GM12865 (cell line): ENCODE data around the gene KCTD16.

Source experiments
- DNase-seq: peaks from one replicate; pipeline ENCODE4 v3.0.0; 2010; ENCODE audit warnings: low read depth
- H3K4me3 ChIP-seq: 2 replicates; pipeline ENCODE4 v1.5.1; 2011; ENCODE audit warnings: mild to moderate bottlenecking, low read depth, low read length, control low read depth
- TF ChIP-seq, protein P1 (sequence below): IDR thresholded peaks from 2 replicates; pipeline ENCODE4 v1.5.1; 2011; ENCODE audit warnings: low read length, control low read depth, low read depth, inconsistent platforms; ENCODE audit not compliant: insufficient read depth; ENCODE audit errors: missing control alignments

Gene KCTD16

DNA sequence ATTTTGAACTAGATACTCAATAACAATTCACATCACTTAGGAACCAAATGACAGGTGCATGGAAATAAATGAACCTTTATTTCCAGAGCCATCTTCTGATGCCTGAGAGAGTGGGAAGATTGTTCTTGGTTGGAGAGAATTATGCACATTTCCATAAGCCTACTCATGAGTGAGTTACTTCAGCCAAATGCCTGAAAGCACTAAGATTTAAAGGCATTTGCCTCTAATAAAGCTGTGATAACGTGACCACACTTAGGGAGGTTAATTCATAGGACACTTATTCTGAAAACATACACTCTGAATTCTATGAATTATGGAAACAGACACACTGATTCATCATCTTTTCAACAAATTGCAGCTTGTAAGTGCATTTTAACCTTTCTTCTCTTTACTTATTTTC, 40.0 kb downstream of the KCTD16 start:
- TF ChIP-seq, protein P1, sequence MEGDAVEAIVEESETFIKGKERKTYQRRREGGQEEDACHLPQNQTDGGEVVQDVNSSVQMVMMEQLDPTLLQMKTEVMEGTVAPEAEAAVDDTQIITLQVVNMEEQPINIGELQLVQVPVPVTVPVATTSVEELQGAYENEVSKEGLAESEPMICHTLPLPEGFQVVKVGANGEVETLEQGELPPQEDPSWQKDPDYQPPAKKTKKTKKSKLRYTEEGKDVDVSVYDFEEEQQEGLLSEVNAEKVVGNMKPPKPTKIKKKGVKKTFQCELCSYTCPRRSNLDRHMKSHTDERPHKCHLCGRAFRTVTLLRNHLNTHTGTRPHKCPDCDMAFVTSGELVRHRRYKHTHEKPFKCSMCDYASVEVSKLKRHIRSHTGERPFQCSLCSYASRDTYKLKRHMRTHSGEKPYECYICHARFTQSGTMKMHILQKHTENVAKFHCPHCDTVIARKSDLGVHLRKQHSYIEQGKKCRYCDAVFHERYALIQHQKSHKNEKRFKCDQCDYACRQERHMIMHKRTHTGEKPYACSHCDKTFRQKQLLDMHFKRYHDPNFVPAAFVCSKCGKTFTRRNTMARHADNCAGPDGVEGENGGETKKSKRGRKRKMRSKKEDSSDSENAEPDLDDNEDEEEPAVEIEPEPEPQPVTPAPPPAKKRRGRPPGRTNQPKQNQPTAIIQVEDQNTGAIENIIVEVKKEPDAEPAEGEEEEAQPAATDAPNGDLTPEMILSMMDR: no peak
- no peak overlapping the region for H3K4me3 ChIP-seq
- no peak for DNase-seq

DNA sequence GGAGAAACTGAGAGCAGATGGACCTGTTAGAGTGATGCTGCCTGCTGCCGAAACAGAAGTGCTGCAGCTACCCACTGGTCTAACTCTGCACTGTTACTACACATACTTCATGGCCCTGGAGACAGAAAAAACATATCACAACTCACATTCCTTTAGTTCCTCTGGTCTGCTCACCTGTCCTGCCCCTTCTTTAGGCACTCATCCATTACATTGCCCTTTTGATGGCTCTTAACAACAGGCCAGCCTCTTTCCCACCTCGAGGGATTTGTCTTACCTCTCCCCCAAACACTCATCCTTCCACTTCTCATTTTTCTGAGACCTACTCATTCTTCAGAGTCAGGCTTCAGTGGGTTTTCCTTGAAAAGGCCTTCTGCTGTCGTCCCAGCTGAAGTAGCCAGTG, 49.2 kb downstream of the KCTD16 start:
- no peak for DNase-seq

GRCh38 chr5:144227363-144227999, 56.8 kb downstream of the KCTD16 start:
- no peak for DNase-seq
- H3K4me3 ChIP-seq: no peak overlapping the region
- TF ChIP-seq, protein P1: no peak

More for the DNA sequence above, 49.2 kb downstream of the KCTD16 start:
- TF ChIP-seq, protein P1: no peak
- no peak overlapping the region for H3K4me3 ChIP-seq

DNA sequence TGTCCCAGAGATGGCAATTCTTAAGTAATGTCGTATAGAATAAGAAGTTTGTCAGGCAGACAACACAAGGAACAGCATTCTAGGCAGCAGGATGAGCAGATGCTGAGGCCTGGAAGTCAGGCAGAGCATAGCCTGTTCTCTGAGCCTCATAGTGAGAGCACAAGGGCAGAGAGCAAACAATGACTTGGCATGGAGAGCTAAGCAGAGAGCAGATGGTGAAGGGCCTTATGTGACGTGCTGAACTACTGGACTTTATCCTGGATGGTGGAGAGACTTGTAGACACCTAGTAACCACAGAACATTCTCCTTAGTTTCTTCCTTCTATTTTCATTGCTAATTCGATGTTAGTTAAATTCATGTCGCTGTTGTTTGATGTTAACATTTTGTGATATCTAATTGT, 60.1 kb downstream of the KCTD16 start:
- no peak overlapping the region for H3K4me3 ChIP-seq
- no peak for DNase-seq
- TF ChIP-seq, protein P1: no peak

- TF ChIP-seq, protein P1: no peak
- DNase-seq: no peak
- no peak overlapping the region for H3K4me3 ChIP-seq
These were observed 61.6 kb downstream of the KCTD16 start for GRCh38 chr5:144232285-144232684.

DNA sequence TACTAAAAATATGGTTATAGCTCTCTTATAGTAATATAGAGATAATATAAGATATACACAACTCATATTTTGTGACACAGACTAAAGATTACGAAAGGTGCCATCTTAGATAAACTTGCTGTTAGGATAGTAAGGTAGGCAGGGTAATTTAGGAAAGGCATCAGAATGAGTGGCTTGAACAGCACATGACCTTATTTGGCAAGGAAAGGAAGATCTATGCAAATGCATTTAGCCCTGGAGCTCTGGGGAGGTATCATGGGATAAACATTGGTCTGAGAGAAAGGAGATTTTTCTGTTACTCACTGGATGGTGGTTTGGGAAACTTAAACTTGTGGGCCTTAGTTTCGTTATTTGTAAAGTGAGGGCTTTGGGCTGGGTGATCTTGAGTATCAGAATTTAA, 65.8 kb downstream of the KCTD16 start:
- no peak overlapping the region for H3K4me3 ChIP-seq
- TF ChIP-seq, protein P1: no peak
- DNase-seq: no peak

GRCh38 chr5:144237851-144238250, 67.2 kb downstream of the KCTD16 start:
- H3K4me3 ChIP-seq: no peak overlapping the region
- no peak for DNase-seq
- TF ChIP-seq, protein P1: no peak
